Heart right ventricle (tissue), 16 donors: ENCODE data around the gene PLXNA2. TPM values are rescaled to one million over a fixed set of nuclear protein-coding genes. Genes with fewer than 3 reads are reported as not detected.
A peak's percentile ranks its signal among the peaks of the same experiment; 100 is the strongest.

Source experiments
- ATAC-seq, 8 donors: fragments of 200-7000 bp; cut with Tn5 transposase; one replicate each; pipeline ENCODE4 v1.9.1; 2020; ENCODE audit warnings: mild to moderate bottlenecking in 8 of 8, moderate library complexity in 8 of 8, moderate number of reproducible peaks in 1 of 8
- DNase-seq, 2 donors: peaks; one replicate each; pipeline ENCODE4 v3.0.0-alpha.2; 2020
- H3K27ac ChIP-seq, 10 donors: fragments of 200-600 bp; sonication (generic) in 2 of 10; one replicate each; pipeline versions ENCODE4 v1.5.0 to v1.8.0; 2020 to 2022; ENCODE audit warnings: mild to moderate bottlenecking in 3 of 10
- H3K27me3 ChIP-seq, 7 donors: fragments of 200-600 bp; one replicate each; pipeline ENCODE4 v1.8.0; 2021 to 2022; ENCODE audit warnings: mild to moderate bottlenecking in 2 of 7
- H3K36me3 ChIP-seq, 9 donors: fragments of 200-600 bp; sonication (generic) in 1 of 9; one replicate each; pipeline versions ENCODE4 v1.5.0 to v1.8.0; 2020 to 2022; ENCODE audit warnings: mild to moderate bottlenecking in 2 of 9
- H3K4me1 ChIP-seq, 9 donors: fragments of 200-600 bp; sonication (generic) in 1 of 9; one replicate each; pipeline versions ENCODE4 v1.5.0 to v1.8.0; 2020 to 2022; ENCODE audit warnings: mild to moderate bottlenecking in 4 of 9
- H3K4me3 ChIP-seq, 10 donors: fragments of 200-600 bp; sonication (generic) in 2 of 10; one replicate each; pipeline versions ENCODE4 v1.5.0 to v1.8.0; 2020 to 2022; ENCODE audit warnings: mild to moderate bottlenecking in 7 of 10, moderate library complexity in 2 of 10
- H3K9me3 ChIP-seq, 11 donors: fragments of 200-600 bp in 10 of 11; sonication (generic) in 2 of 11; one replicate each; pipeline versions ENCODE4 v1.5.0 to v1.8.0; 2013 to 2022; ENCODE audit warnings: mild to moderate bottlenecking in 2 of 11, control low read depth in 1 of 11, moderate library complexity in 1 of 11
- WGBS, 2 donors: extraction: QIAGEN DNeasy Blood & Tissue Kit; methylation state at CpG; one replicate each; pipeline ENCODE4 v1.1.7; 2013; ENCODE audit warnings: inconsistent platforms in 1 of 2; 5-methylcytosine and 5-hydroxymethylcytosine counted together
- intact Hi-C, 10 donors: fragments of 100-400 bp; cut with DNase I; formaldehyde crosslinking; loops; one replicate each; pipeline versions ENCODE4 v1.11.1 to v1.14.2; 2022
- polyA plus RNA-seq, 2 donors: library from polyadenylated mRNA; stranded (reverse); fragments of 200-250 nt; gene quantifications; one replicate each; pipeline ENCODE4 v1.2.3, GENCODE V29; 2013
- total RNA-seq, 10 donors: library from RNA; stranded (reverse); fragmentation: NEBNext Ultra II Directional in 3 of 10; extraction: Animal tissue kit (Norgen Biotek cat#: 25700) in 3 of 10; gene quantifications; one replicate each; pipeline versions ENCODE4 v1.2.1 to v1.2.4, GENCODE V29; 2021 to 2023
- TF ChIP-seq, protein P1 (sequence below), 9 donors: fragments of 200-600 bp; sonication (generic) in 2 of 9; IDR thresholded peaks; one replicate each; pipeline versions ENCODE4 v1.5.0 to v1.8.0; 2021 to 2022; ENCODE audit warnings: antibody characterized with exemption in 9 of 9, mild to moderate bottlenecking in 5 of 9, moderate library complexity in 1 of 9
- donor health status: Arrhythmogenic right ventricular cardiomyopathy.
- donor health status: ischemic (EF 13 %, LVEDD 7.1; RV severe dilation, severe dysfunction).
- donor health status: healthy with polysubstance abuse.
- donor health status: DM: no; HTN: yes; CAD: no.
- donor health status: DM: no; HTN: no; CAD: no.
- donor health status: ischemic (EF 25% LVEDD 6.9; RV normal size, moderate dysfunction).
- donor health status: ischemic (EF 25% LVEDD 5.7; RV mildly dilated, moderate dysfunction).
- donor health status: healthy.
- donor health status: DM: yes; HTN: yes; CAD: no.
- donor health status: Ischemic cardiomyopathy.
- donor health status: ischemic (EF 35%, LVEDD 5.7; RV mildly dilated, moderate dysfunction).
- donor health status: nonischemic (EF 11% LVEDD 7.7; RV severe dilation, severe dysfunction).
- donor health status: DM: yes; HTN: yes; CAD: no.
- donor health status: PGD.
- donor health status: ischemic (EF 29% LVEDD 5.4; RV normal size, mild dysfunction).
- donor health status: nonischemic (EF 23%, LVEDD 6.1; RV moderate dilation, normal function).

Gene PLXNA2
- total and polyA plus RNA-seq, 12 donors: 6.1 to 31.6 (median 17.9) TPM

DNA sequence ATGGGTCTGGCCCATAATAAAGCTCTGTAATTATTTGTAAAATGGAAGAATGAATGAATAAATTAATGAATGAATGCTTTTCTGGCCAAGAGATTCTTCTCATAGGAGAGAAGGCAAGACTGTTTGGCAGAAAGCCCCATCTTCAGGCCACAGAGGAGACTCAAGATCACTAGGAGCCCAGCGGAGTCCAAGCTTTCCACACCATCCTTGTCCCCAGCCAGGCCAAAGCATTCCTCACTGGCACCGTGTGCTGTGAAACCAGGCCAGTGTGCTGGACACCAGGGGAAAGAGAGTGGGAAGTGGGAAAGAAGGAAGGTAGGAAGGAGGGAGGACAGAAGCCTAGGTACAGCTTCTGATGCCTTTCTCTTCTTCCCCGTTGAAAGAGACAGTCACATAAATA is 86.4 kb downstream of the PLXNA2 start:
- ATAC-seq (no peak), DNase-seq (no peak)
- Histone ChIP-seq H3K27ac (no peak overlapping the region), H3K36me3 (no peaks in the 10 kb centered on the region), H3K27me3 (no peaks in the 10 kb centered on the region), H3K4me1 (peaks cover 36 to 95% (median 76%) of the 10 kb centered on the region in 9 donors), H3K4me3 (no peak overlapping the region), H3K9me3 (no peaks in the 10 kb centered on the region)
- TF ChIP-seq, protein P1, sequence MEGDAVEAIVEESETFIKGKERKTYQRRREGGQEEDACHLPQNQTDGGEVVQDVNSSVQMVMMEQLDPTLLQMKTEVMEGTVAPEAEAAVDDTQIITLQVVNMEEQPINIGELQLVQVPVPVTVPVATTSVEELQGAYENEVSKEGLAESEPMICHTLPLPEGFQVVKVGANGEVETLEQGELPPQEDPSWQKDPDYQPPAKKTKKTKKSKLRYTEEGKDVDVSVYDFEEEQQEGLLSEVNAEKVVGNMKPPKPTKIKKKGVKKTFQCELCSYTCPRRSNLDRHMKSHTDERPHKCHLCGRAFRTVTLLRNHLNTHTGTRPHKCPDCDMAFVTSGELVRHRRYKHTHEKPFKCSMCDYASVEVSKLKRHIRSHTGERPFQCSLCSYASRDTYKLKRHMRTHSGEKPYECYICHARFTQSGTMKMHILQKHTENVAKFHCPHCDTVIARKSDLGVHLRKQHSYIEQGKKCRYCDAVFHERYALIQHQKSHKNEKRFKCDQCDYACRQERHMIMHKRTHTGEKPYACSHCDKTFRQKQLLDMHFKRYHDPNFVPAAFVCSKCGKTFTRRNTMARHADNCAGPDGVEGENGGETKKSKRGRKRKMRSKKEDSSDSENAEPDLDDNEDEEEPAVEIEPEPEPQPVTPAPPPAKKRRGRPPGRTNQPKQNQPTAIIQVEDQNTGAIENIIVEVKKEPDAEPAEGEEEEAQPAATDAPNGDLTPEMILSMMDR (IDR thresholded peaks at IDR 0.05): no peak
- intact Hi-C loops: loop anchor here in 1 of 10 donors (2.0 kb wide), 1 partner anchor 21 kb away; no protein-coding TSS in a partner anchor
- WGBS, 2 donors: 79 to 83% methylated on average over 3 of the region's 3 CpGs

- Histone ChIP-seq H3K27ac (no peak overlapping the region), H3K4me3 (no peak overlapping the region), H3K4me1 (peaks cover 32 to 93% (median 71%) of the 10 kb centered on the region in 9 donors), H3K36me3 (no peaks in the 10 kb centered on the region), H3K27me3 (no peaks in the 10 kb centered on the region), H3K9me3 (no peaks in the 10 kb centered on the region)
- no peak for ATAC-seq
- 77 to 82% methylated on average over 2 of the region's 2 CpGs for WGBS, 2 donors
- intact Hi-C loops: no loop called here
- TF ChIP-seq, protein P1 (IDR thresholded peaks at IDR 0.05): no peak
- no peak for DNase-seq
These were observed 87.4 kb downstream of the PLXNA2 start for GRCh38 chr1:208156741-208157140.

DNA sequence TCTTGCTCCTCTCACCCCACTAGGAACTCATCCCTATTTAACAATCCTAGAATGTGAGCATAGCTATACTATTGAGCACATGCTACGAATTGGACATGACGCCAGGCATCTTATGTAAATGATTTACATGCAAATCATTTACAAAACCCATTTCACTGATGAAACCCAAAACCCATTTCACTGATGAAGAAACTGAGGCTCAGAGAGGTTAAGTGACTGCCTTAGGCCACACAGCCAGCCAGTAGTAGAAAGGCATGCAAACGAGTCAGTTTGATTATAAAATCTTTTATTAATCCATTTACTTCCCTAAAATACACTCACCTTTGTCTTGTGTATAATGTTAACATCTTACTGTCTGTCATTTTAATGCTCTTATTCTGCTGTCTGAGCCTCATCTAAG is 87.9 kb downstream of the PLXNA2 start:
- no peak overlapping the region for H3K27ac ChIP-seq
- no peaks in the 10 kb centered on the region for H3K27me3 ChIP-seq
- TF ChIP-seq, protein P1 (IDR thresholded peaks at IDR 0.05): no peak
- no peaks in the 10 kb centered on the region for H3K36me3 ChIP-seq
- intact Hi-C loops: no loop called here
- no peaks in the 10 kb centered on the region for H3K9me3 ChIP-seq
- WGBS, 2 donors: 94 to 95% methylated on average over 3 of the region's 3 CpGs
- DNase-seq (no peak), ATAC-seq (no peak)
- H3K4me3 ChIP-seq: no peak overlapping the region
- H3K4me1 ChIP-seq: peaks cover 31 to 93% (median 68%) of the 10 kb centered on the region in 9 donors

GRCh38 chr1:208154679-208155642 is 89.2 kb downstream of the PLXNA2 start:
- ATAC-seq: peak in 2 of 8 donors; percentile 4 to 13

More at GRCh38 chr1:208154679-208155642, 89.2 kb downstream of the PLXNA2 start:
- WGBS, 2 donors: 74 to 80% methylated on average over 15 of the region's 15 CpGs
- TF ChIP-seq, protein P1 (IDR thresholded peaks at IDR 0.05): no peak
- intact Hi-C loops: loop anchor here in 1 of 10 donors (5.0 kb wide), 1 partner anchor 32 kb away; no protein-coding TSS in a partner anchor
- no peaks in the 10 kb centered on the region for H3K9me3 ChIP-seq
- H3K4me1 ChIP-seq: peaks cover 19 to 93% (median 68%) of the 10 kb centered on the region in 9 donors
- no peak overlapping the region for H3K27ac ChIP-seq
- H3K4me3 ChIP-seq: no peak overlapping the region
- no peak for DNase-seq
- H3K36me3 ChIP-seq: no peaks in the 10 kb centered on the region
- H3K27me3 ChIP-seq: no peaks in the 10 kb centered on the region
